Esophagus (tissue), 2 donors: ENCODE results near the gene DPY19L1. TPM values are rescaled to one million over a fixed set of nuclear protein-coding genes. Genes with fewer than 3 reads are reported as not detected.
A peak's percentile ranks its signal among the peaks of the same experiment; 100 is the strongest.
"Not testable (repeated sequence)": the region's sequence is repeated elsewhere in the genome, so short reads cannot be mapped to it uniquely, and the experiment has no call there.

Experiments
- H3K27ac ChIP-seq, 2 donors: one replicate each; pipeline ENCODE4 v1.5.1; 2013; ENCODE audit warnings: low read depth in 2 of 2, mild to moderate bottlenecking in 2 of 2, inconsistent platforms in 1 of 2, low read length in 1 of 2, moderate library complexity in 1 of 2
- H3K27me3 ChIP-seq, 2 donors: one replicate each; pipeline ENCODE4 v1.6.1; 2013; ENCODE audit warnings: low read length in 2 of 2, control low read depth in 1 of 2, mild to moderate bottlenecking in 1 of 2; ENCODE audit not compliant: insufficient read depth in 2 of 2, control insufficient read depth in 1 of 2
- H3K36me3 ChIP-seq, 2 donors: one replicate each; pipeline ENCODE4 v1.6.1; 2013; ENCODE audit warnings: low read length in 1 of 2; ENCODE audit not compliant: control insufficient read depth in 2 of 2, insufficient read depth in 2 of 2
- H3K4me1 ChIP-seq, 2 donors: one replicate each; pipeline ENCODE4 v1.6.1; 2013; ENCODE audit warnings: low read length in 1 of 2; ENCODE audit not compliant: control insufficient read depth in 2 of 2, insufficient read depth in 2 of 2
- H3K4me3 ChIP-seq, 2 donors: one replicate each; pipeline ENCODE4 v1.5.1; 2013; ENCODE audit warnings: low read length in 2 of 2, mild to moderate bottlenecking in 2 of 2, low read depth in 1 of 2, moderate library complexity in 1 of 2
- H3K9me3 ChIP-seq, 2 donors: one replicate each; pipeline ENCODE4 v1.6.1; 2013; ENCODE audit warnings: mild to moderate bottlenecking in 2 of 2, low read depth in 1 of 2, low read length in 1 of 2, moderate library complexity in 1 of 2; ENCODE audit not compliant: control insufficient read depth in 2 of 2, insufficient read depth in 1 of 2
- WGBS, 2 donors: extraction: QIAGEN DNeasy Blood & Tissue Kit; methylation state at CpG; one replicate each; pipeline ENCODE4 v1.1.7; 2013; 5-methylcytosine and 5-hydroxymethylcytosine counted together
- polyA plus RNA-seq, 2 donors: library from polyadenylated mRNA; stranded (reverse); fragments of 200-250 nt; gene quantifications; one replicate each; pipeline ENCODE4 v1.2.3, GENCODE V29; 2013
- donor health status: healthy with polysubstance abuse.
- donor health status: Bipolar disorder and iron deficiency.

DPY19L1 gene
- polyA plus RNA-seq, 2 donors, result 2.1 to 2.8 TPM

GRCh38 chr7:35053488-35054175 is 16.3 kb upstream of the DPY19L1 start:
- H3K27me3 ChIP-seq, H3K4me1 ChIP-seq, H3K9me3 ChIP-seq, H3K4me3 ChIP-seq, H3K27ac ChIP-seq, H3K36me3 ChIP-seq: not testable (repeated sequence)
- WGBS, 2 donors, result 69 to 75% methylated on average over 4 of the region's 4 CpGs

GRCh38 chr7:35048390-35048789 is 11.1 kb upstream of the DPY19L1 start:
- H3K36me3 ChIP-seq, H3K4me1 ChIP-seq, H3K27ac ChIP-seq, H3K27me3 ChIP-seq, H3K4me3 ChIP-seq, H3K9me3 ChIP-seq: not testable (repeated sequence)
- 97 to 100% methylated on average over 2 of the region's 2 CpGs for WGBS, 2 donors

- not testable (repeated sequence) for H3K36me3 ChIP-seq, H3K27ac ChIP-seq, H3K4me1 ChIP-seq, H3K27me3 ChIP-seq, H3K9me3 ChIP-seq, H3K4me3 ChIP-seq
- WGBS, 2 donors, result 44 to 45% methylated on average over 2 of the region's 2 CpGs
These were observed 10.6 kb upstream of the DPY19L1 start for GRCh38 chr7:35047912-35048305.

GRCh38 chr7:35047263-35047911 is 10.1 kb upstream of the DPY19L1 start:
- not testable (repeated sequence) for H3K36me3 ChIP-seq, H3K4me3 ChIP-seq, H3K4me1 ChIP-seq, H3K27ac ChIP-seq, H3K27me3 ChIP-seq, H3K9me3 ChIP-seq
- WGBS, 2 donors, result 71 to 73% methylated on average over 3 of the region's 3 CpGs

- H3K36me3 ChIP-seq, H3K9me3 ChIP-seq, H3K4me3 ChIP-seq, H3K4me1 ChIP-seq, H3K27ac ChIP-seq, H3K27me3 ChIP-seq: not testable (repeated sequence)
- 83 to 89% methylated on average over 2 of the region's 2 CpGs for WGBS, 2 donors
These were observed 6.0 kb upstream of the DPY19L1 start for GRCh38 chr7:35043301-35043700.

GRCh38 chr7:35040906-35041305 is 3.6 kb upstream of the DPY19L1 start:
- Histone ChIP-seq H3K27ac (no peak overlapping the region), H3K4me1 (no peaks in the 10 kb centered on the region), H3K9me3 (no peaks in the 10 kb centered on the region), H3K36me3 (no peaks in the 10 kb centered on the region), H3K4me3 (no peak overlapping the region), H3K27me3 (no peaks in the 10 kb centered on the region)

- WGBS, 2 donors, result 95% methylated on average over 5 of the region's 5 CpGs
- Histone ChIP-seq H3K9me3 (no peaks in the 10 kb centered on the region), H3K4me3 (no peak overlapping the region), H3K4me1 (no peaks in the 10 kb centered on the region), H3K27ac (no peak overlapping the region), H3K27me3 (no peaks in the 10 kb centered on the region), H3K36me3 (no peaks in the 10 kb centered on the region)
These were observed 2.1 kb upstream of the DPY19L1 start for GRCh38 chr7:35039343-35039742.

- Histone ChIP-seq H3K27me3 (no peaks in the 10 kb centered on the region), H3K36me3 (no peaks in the 10 kb centered on the region), H3K4me3 (peak overlapping the region; percentile 76 to 93), H3K27ac (peak overlapping the region in 1 of 2 donors; percentile 87), H3K9me3 (no peaks in the 10 kb centered on the region), H3K4me1 (no peaks in the 10 kb centered on the region)
- WGBS, 2 donors, result 27 to 31% methylated on average over 9 of the region's 9 CpGs
These were observed 1.1 kb upstream of the DPY19L1 start for GRCh38 chr7:35038354-35038753.

GRCh38 chr7:35037526-35038341 is 449 bp upstream of the DPY19L1 start:
- Histone ChIP-seq H3K9me3 (no peaks in the 10 kb centered on the region), H3K4me1 (no peaks in the 10 kb centered on the region), H3K27ac (peak overlapping the region; percentile 87 to 96), H3K36me3 (no peaks in the 10 kb centered on the region), H3K4me3 (peak overlapping the region; percentile 76 to 93), H3K27me3 (no peaks in the 10 kb centered on the region)
- 0% methylated on average over 62 to 100 of the region's 100 CpGs for WGBS, 2 donors
